ENCODE results near the gene FSTL4. TPM values are rescaled to one million over a fixed set of nuclear protein-coding genes. Genes with fewer than 3 reads are reported as not detected.

FSTL4 gene
- total and polyA plus RNA-seq, 2 donors from 2014 or later: 0.09 to 4.0 TPM

- Histone ChIP-seq H3K9ac (ENCODE audit: low read length in 3 of 3) (no peak overlapping the region), H3K9me3 (ENCODE audit: control insufficient read depth in 2 of 3, insufficient read depth in 1 of 3, low read length in 3 of 3) (no peaks in the 10 kb centered on the region), H3K27ac (ENCODE audit: low read depth in 2 of 2, low read length in 2 of 2) (no peak overlapping the region), H3K4me1 (ENCODE audit: control insufficient read depth in 2 of 3, insufficient read depth in 2 of 3, low read depth in 1 of 3, low read length in 3 of 3) (peaks cover 0 to 4% (median 0%) of the 10 kb centered on the region in 3 donors), H3K4me3 (ENCODE audit: low read length in 3 of 3) (no peak overlapping the region), H3K27me3 (ENCODE audit: control insufficient read depth, insufficient read depth, low read length) (no peaks in the 10 kb centered on the region), H3K36me3 (ENCODE audit: control insufficient read depth in 2 of 3, insufficient read depth in 3 of 3, low read length in 3 of 3) (no peaks in the 10 kb centered on the region)
- intact Hi-C loops (cut with DNase I): no loop called here
- no peak for FAIRE-seq
- DNase-seq: peak in 1 of 5 donors; percentile 17
- no peak for TF ChIP-seq CTCF (IDR thresholded peaks at IDR 0.05; ENCODE audit: borderline replicate concordance, extremely low read depth, insufficient read depth)
These were observed 153.9 kb downstream of the FSTL4 start for GRCh38 chr5:133458435-133458834.

GRCh38 chr5:133457439-133458355, 154.6 kb downstream of the FSTL4 start:
- intact Hi-C loops (cut with DNase I): no loop called here
- Histone ChIP-seq H3K4me1 (ENCODE audit: control insufficient read depth in 2 of 3, insufficient read depth in 2 of 3, low read depth in 1 of 3, low read length in 3 of 3) (peaks cover 0 to 4% (median 0%) of the 10 kb centered on the region in 3 donors), H3K27ac (ENCODE audit: low read depth in 2 of 2, low read length in 2 of 2) (no peak overlapping the region), H3K4me3 (ENCODE audit: low read length in 3 of 3) (no peak overlapping the region), H3K9me3 (ENCODE audit: control insufficient read depth in 2 of 3, insufficient read depth in 1 of 3, low read length in 3 of 3) (no peaks in the 10 kb centered on the region), H3K36me3 (ENCODE audit: control insufficient read depth in 2 of 3, insufficient read depth in 3 of 3, low read length in 3 of 3) (no peaks in the 10 kb centered on the region), H3K27me3 (ENCODE audit: control insufficient read depth, insufficient read depth, low read length) (no peaks in the 10 kb centered on the region), H3K9ac (ENCODE audit: low read length in 3 of 3) (no peak overlapping the region)
- TF ChIP-seq CTCF (IDR thresholded peaks at IDR 0.05; ENCODE audit: borderline replicate concordance, extremely low read depth, insufficient read depth): no peak
- DNase-seq (peak in 1 of 5 donors; percentile 16), FAIRE-seq (no peak)

GRCh38 chr5:133456933-133457402, 155.4 kb downstream of the FSTL4 start:
- intact Hi-C loops (cut with DNase I): no loop called here

More at GRCh38 chr5:133456933-133457402, 155.4 kb downstream of the FSTL4 start:
- H3K36me3 ChIP-seq (ENCODE audit: control insufficient read depth in 2 of 3, insufficient read depth in 3 of 3, low read length in 3 of 3): no peaks in the 10 kb centered on the region
- H3K4me3 ChIP-seq (ENCODE audit: low read length in 3 of 3): no peak overlapping the region
- H3K9me3 ChIP-seq (ENCODE audit: control insufficient read depth in 2 of 3, insufficient read depth in 1 of 3, low read length in 3 of 3): no peaks in the 10 kb centered on the region
- TF ChIP-seq CTCF (IDR thresholded peaks at IDR 0.05; ENCODE audit: borderline replicate concordance, extremely low read depth, insufficient read depth): no peak
- no peak overlapping the region for H3K9ac ChIP-seq (ENCODE audit: low read length in 3 of 3)
- H3K27ac ChIP-seq (ENCODE audit: low read depth in 2 of 2, low read length in 2 of 2): no peak overlapping the region
- H3K27me3 ChIP-seq (ENCODE audit: control insufficient read depth, insufficient read depth, low read length): no peaks in the 10 kb centered on the region
- FAIRE-seq (no peak), DNase-seq (no peak)
- H3K4me1 ChIP-seq (ENCODE audit: control insufficient read depth in 2 of 3, insufficient read depth in 2 of 3, low read depth in 1 of 3, low read length in 3 of 3): peaks cover 0 to 4% (median 0%) of the 10 kb centered on the region in 3 donors
